LNCaP clone FGC (cell line): ENCODE results near the gene WNT16.
"Not testable (repeated sequence)": the region's sequence is repeated elsewhere in the genome, so short reads cannot be mapped to it uniquely, and the experiment has no call there.

ENCODE experiments used
- DNase-seq: peaks from one replicate; pipeline ENCODE4 v3.0.0-alpha.2; 2011; ENCODE audit warnings: low read depth
- H3K4me3 ChIP-seq: 2 replicates; pipeline ENCODE4 v1.5.1; 2011; ENCODE audit warnings: mild to moderate bottlenecking, low read depth, low read length, control low read depth
- CTCF ChIP-seq: IDR thresholded peaks from 2 replicates; pipeline ENCODE4 v1.5.1; 2012; ENCODE audit warnings: mild to moderate bottlenecking; ENCODE audit not compliant: control insufficient read depth, insufficient read depth; ENCODE audit errors: extremely low read depth

WNT16 gene

DNA sequence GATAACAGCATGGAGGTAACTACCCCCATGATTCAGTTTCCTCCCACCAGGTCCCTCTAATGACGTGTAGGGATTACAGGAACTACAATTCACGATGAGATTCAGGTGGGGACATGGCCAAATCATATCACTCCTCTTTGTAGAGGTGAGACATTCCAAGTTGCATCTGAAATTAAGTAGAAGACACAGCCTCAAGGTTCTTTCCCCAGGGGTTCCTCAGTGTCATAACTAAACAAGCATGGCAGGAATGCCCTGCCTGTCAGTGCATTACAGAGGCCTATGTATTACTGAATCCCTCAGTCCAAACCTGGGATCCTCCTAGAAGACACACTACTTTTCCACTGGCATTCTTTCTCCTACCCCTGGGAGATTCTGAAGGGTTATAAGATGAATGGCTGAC is 42.6 kb upstream of the WNT16 start:
- TF ChIP-seq CTCF: no peak
- no peak for DNase-seq
- H3K4me3 ChIP-seq: no peak overlapping the region

- no peak for TF ChIP-seq CTCF
- no peak for DNase-seq
- no peak overlapping the region for H3K4me3 ChIP-seq
Observed at GRCh38 chr7:121286742-121287734, 41.8 kb upstream of the WNT16 start.

GRCh38 chr7:121288894-121289293 is 39.9 kb upstream of the WNT16 start:
- no peak overlapping the region for H3K4me3 ChIP-seq
- DNase-seq: no peak
- no peak for TF ChIP-seq CTCF

GRCh38 chr7:121289930-121290329 is 38.9 kb upstream of the WNT16 start:
- H3K4me3 ChIP-seq, DNase-seq: not testable (repeated sequence)

GRCh38 chr7:121294448-121294992 is 34.3 kb upstream of the WNT16 start:
- DNase-seq: no peak
- TF ChIP-seq CTCF: no peak

DNA sequence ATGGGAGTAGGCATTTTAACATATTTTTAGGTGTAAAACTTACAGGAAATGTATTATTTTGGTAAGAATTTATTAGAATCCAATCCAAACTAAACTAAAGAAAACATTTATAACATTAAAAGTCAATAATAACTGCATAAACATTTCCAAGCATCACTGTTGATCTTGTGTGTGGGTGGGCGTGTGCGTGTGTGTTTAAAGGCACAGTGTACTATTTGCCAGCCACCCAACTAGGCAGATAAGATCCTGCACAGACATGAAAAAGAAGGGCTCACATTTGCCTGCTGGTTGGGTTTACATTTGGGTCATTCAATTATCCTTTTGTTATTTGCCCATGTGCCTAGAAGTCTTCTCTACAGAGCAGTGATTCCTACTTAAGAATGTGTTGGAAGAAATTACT is 31.0 kb upstream of the WNT16 start:
- H3K4me3 ChIP-seq: no peak overlapping the region
- DNase-seq: no peak
- TF ChIP-seq CTCF: no peak

More at GRCh38 chr7:121294448-121294992, 34.3 kb upstream of the WNT16 start:
- H3K4me3 ChIP-seq: no peak overlapping the region

DNA sequence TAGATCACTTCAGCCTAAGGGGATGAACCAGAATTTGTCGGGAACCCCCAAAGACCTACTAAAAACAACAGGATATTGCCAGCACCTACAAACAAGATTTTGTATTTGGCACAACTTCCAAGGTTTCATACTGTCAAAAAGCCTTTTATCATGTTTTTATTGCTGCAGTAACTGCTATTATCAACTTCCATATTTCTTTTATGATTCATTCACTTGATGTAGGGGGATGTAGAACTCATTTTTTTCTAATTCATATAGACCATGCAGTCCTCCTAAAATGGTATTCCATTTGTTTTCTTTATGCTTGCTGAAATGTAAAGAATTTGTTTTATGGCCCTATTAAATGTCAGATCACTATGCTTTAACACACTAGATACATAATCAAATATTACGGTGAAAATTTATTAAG is 30.0 kb upstream of the WNT16 start:
- no peak overlapping the region for H3K4me3 ChIP-seq
- no peak for TF ChIP-seq CTCF
- no peak for DNase-seq
